IMR-90 (cell line): Measurements from ENCODE around the gene SRSF3. TPM values are rescaled to one million over a fixed set of nuclear protein-coding genes. Genes with fewer than 3 reads are reported as not detected.
A peak's percentile ranks its signal among the peaks of the same experiment; 100 is the strongest.

Source experiments
- ATAC-seq: fragments of 200-7000 bp; cut with Tn5 transposase; 2 replicates; pipeline ENCODE4 v1.9.1; 2020; ENCODE audit warnings: low read depth, mild to moderate bottlenecking, moderate library complexity
- BruUV-seq: library from RNA; stranded (reverse); fragments of 400-500 nt; replicated peaks from 2 replicates; lab custom pipeline; 2021; lab: Mats Ljungman, UMichigan
- CTCF ChIA-PET: fragments of 300-600 bp; formaldehyde crosslinking; extraction: SDS; loops from one replicate; lab custom pipeline; 2021; ENCODE audit warnings: antibody characterized with exemption; lab: Yijun Ruan, JAX
- POLR2A ChIA-PET: fragments of 300-600 bp; sonication (Branson Sonifier 250); formaldehyde crosslinking; loops from one replicate; lab custom pipeline; 2022; ENCODE audit warnings: antibody characterized with exemption; ENCODE audit not compliant: unreplicated experiment; lab: Charles Lee
- DNase-seq: peaks from one replicate; pipeline ENCODE4 v3.0.0; 2013
- H2AFZ ChIP-seq: replicated peaks from 2 replicates; pipeline ENCODE3; 2013; ENCODE audit warnings: low read length, mild to moderate bottlenecking; ENCODE audit not compliant: poor library complexity
- H2AK5ac ChIP-seq: 2 replicates; pipeline ENCODE4 v1.6.1; 2013; ENCODE audit warnings: low read depth, low read length, inconsistent platforms
- H2AK9ac ChIP-seq: replicated peaks from 2 replicates; pipeline ENCODE3; 2013; ENCODE audit warnings: mild to moderate bottlenecking, low read depth, low read length, moderate library complexity; ENCODE audit not compliant: poor library complexity
- H2BK120ac ChIP-seq: 2 replicates; pipeline ENCODE4 v1.6.1; 2013; ENCODE audit warnings: low read depth, low read length, inconsistent platforms
- H2BK15ac ChIP-seq: 3 replicates; pipeline ENCODE4 v1.6.1; 2013; ENCODE audit warnings: low read depth, low read length, inconsistent platforms
- H2BK20ac ChIP-seq: 2 replicates; pipeline ENCODE4 v1.6.1; 2013; ENCODE audit warnings: low read depth, mild to moderate bottlenecking, inconsistent platforms, low read length, moderate library complexity
- H2BK5ac ChIP-seq: 2 replicates; pipeline ENCODE4 v1.6.1; 2013; ENCODE audit warnings: mild to moderate bottlenecking, low read depth, low read length, inconsistent platforms; ENCODE audit not compliant: poor library complexity, severe bottlenecking
- H3K14ac ChIP-seq: replicated peaks from 2 replicates; pipeline ENCODE4 v1.6.1; 2013; ENCODE audit warnings: low read depth, low read length, inconsistent platforms
- H3K18ac ChIP-seq: 2 replicates; pipeline ENCODE4 v1.6.1; 2013; ENCODE audit warnings: low read depth, low read length, control low read depth
- H3K23ac ChIP-seq: 2 replicates; pipeline ENCODE4 v1.6.1; 2013; ENCODE audit warnings: low read depth, low read length, inconsistent platforms
- H3K27ac ChIP-seq: 2 replicates; pipeline ENCODE4 v1.5.1; 2013; ENCODE audit warnings: mild to moderate bottlenecking, control low read depth, low read length; ENCODE audit not compliant: insufficient read depth
- H3K27me3 ChIP-seq: 2 replicates; pipeline ENCODE4 v1.6.1; 2013; ENCODE audit warnings: low read length; ENCODE audit not compliant: control insufficient read depth, insufficient read depth
- H3K36me3 ChIP-seq: 2 replicates; pipeline ENCODE4 v1.6.1; 2013; ENCODE audit warnings: low read length, mixed read lengths; ENCODE audit not compliant: control insufficient read depth, insufficient read depth
- H3K4ac ChIP-seq: 2 replicates; pipeline ENCODE4 v1.6.1; 2013; ENCODE audit warnings: low read depth, low read length, inconsistent platforms
- H3K4me1 ChIP-seq: 2 replicates; pipeline ENCODE4 v1.6.1; 2013; ENCODE audit warnings: low read length, mixed read lengths; ENCODE audit not compliant: control insufficient read depth, insufficient read depth
- H3K4me2 ChIP-seq: 2 replicates; pipeline ENCODE4 v1.6.1; 2013; ENCODE audit warnings: low read depth, mild to moderate bottlenecking, control low read depth, low read length, moderate library complexity
- H3K4me3 ChIP-seq: 2 replicates; pipeline ENCODE4 v1.5.1; 2013; ENCODE audit warnings: low read depth, mild to moderate bottlenecking, control low read depth, low read length, moderate library complexity; ENCODE audit not compliant: insufficient read depth
- H3K56ac ChIP-seq: 2 replicates; pipeline ENCODE4 v1.6.1; 2013; ENCODE audit warnings: low read length, inconsistent platforms; ENCODE audit not compliant: insufficient read depth; ENCODE audit errors: extremely low read depth
- H3K79me1 ChIP-seq, 2 experiments: 2 replicates each; pipeline ENCODE4 v1.6.1; 2013; ENCODE audit warnings: low read length in 2 of 2, inconsistent platforms in 1 of 2, low read depth in 1 of 2
- H3K9ac ChIP-seq: 2 replicates; pipeline ENCODE4 v1.6.1; 2013; ENCODE audit warnings: low read depth, low read length, control low read depth
- H3K9me1 ChIP-seq: 2 replicates; pipeline ENCODE4 v1.6.1; 2013; ENCODE audit warnings: low read length, inconsistent platforms; ENCODE audit not compliant: insufficient read depth
- H3K9me3 ChIP-seq: 2 replicates; pipeline ENCODE4 v1.6.1; 2013; ENCODE audit warnings: low read length; ENCODE audit not compliant: control insufficient read depth, insufficient read depth
- H4K20me1 ChIP-seq: 2 replicates; pipeline ENCODE4 v1.6.1; 2013; ENCODE audit warnings: low read length, inconsistent platforms; ENCODE audit not compliant: insufficient read depth
- H4K5ac ChIP-seq: 2 replicates; pipeline ENCODE4 v1.6.1; 2013; ENCODE audit warnings: mild to moderate bottlenecking, low read depth, low read length, control low read depth
- H4K8ac ChIP-seq, 2 experiments: 2 replicates each; pipeline ENCODE4 v1.6.1; 2013; ENCODE audit warnings: low read depth in 2 of 2, low read length in 2 of 2, control low read depth in 1 of 2, inconsistent platforms in 1 of 2
- H4K91ac ChIP-seq: 2 replicates; pipeline ENCODE4 v1.6.1; 2013; ENCODE audit warnings: low read depth, low read length, inconsistent platforms; ENCODE audit not compliant: insufficient read depth
- CEBPB ChIP-seq: IDR thresholded peaks from 2 replicates; pipeline ENCODE4 v1.6.1; 2012; ENCODE audit warnings: low read depth, low read length, improper control_type of control experiment
- CTCF ChIP-seq: conservative IDR thresholded peaks from 2 replicates; pipeline ENCODE4 v1.5.1; 2012; ENCODE audit warnings: mild to moderate bottlenecking, low read depth, low read length, improper control_type of control experiment
- MAFK ChIP-seq: IDR thresholded peaks from 2 replicates; pipeline ENCODE4 v1.6.1; 2012; ENCODE audit warnings: low read depth, low read length, improper control_type of control experiment
- NFE2L2 ChIP-seq: fragments of 150-350 bp; IDR thresholded peaks from 2 replicates; pipeline ENCODE4 v1.6.1; 2016; ENCODE audit warnings: low read depth, mild to moderate bottlenecking, low read length
- POLR2A ChIP-seq: IDR thresholded peaks from 2 replicates; pipeline ENCODE4 v1.6.1; 2012; ENCODE audit warnings: mild to moderate bottlenecking, low read depth, low read length
- RCOR1 ChIP-seq: IDR thresholded peaks from 2 replicates; pipeline ENCODE4 v1.6.1; 2012; ENCODE audit warnings: mild to moderate bottlenecking, low read length, improper control_type of control experiment; ENCODE audit not compliant: insufficient replicate concordance
- SMC3 ChIP-seq: fragments of 150-350 bp; IDR thresholded peaks from 2 replicates; pipeline ENCODE4 v1.6.1; 2016; ENCODE audit warnings: low read depth, mild to moderate bottlenecking, antibody characterized with exemption, low read length, moderate library complexity
- WGBS, 2 experiments: methylation state at CpG; one replicate each; pipeline versions ENCODE4 v1.1.5 to v1.1.7; 2013; ENCODE audit warnings: missing lambda C conversion rate in 2 of 2; ENCODE audit not compliant: insufficient read length in 1 of 2; ENCODE audit errors: extremely low coverage in 2 of 2; 5-methylcytosine and 5-hydroxymethylcytosine counted together
- dilution Hi-C: fragments of 300-500 bp; cut with HindIII; formaldehyde crosslinking; loops from one replicate; pipeline ENCODE4 v1.14.3; 2018; ENCODE audit warnings: low sequenced_read_pairs; ENCODE audit not compliant: unreplicated experiment
- in situ Hi-C: fragments of 300-500 bp; cut with MboI; formaldehyde crosslinking; loops from 3 replicates; pipeline ENCODE4 v1.14.3; 2019; ENCODE audit warnings: low sequenced_read_pairs, inconsistent platforms, mixed read lengths
- intact Hi-C: fragments of 100-400 bp; cut with micrococcal nuclease; formaldehyde crosslinking; loops from 2 replicates; pipeline ENCODE4 v1.10.0; 2022
- polyA plus RNA-seq, 3 experiments: library from polyadenylated mRNA; depleted of rRNA; stranded (reverse); fragments of >200 nt; gene quantifications; 2 replicates each; pipeline ENCODE4 v1.2.3, GENCODE V29; 2012; ENCODE audit warnings: low replicate concordance in 1 of 3
- total RNA-seq: library from RNA; depleted of rRNA; stranded (reverse); fragments of >200 nt; gene quantifications from 2 replicates; pipeline ENCODE4 v1.2.3, GENCODE V29; 2012
- TF ChIP-seq, protein P1 (sequence below): fragments of 150-350 bp; IDR thresholded peaks from 2 replicates; pipeline ENCODE4 v1.6.1; 2016; ENCODE audit warnings: low read depth, mild to moderate bottlenecking, low read length, moderate library complexity, borderline replicate concordance

SRSF3 gene
- total and polyA plus RNA-seq, 2 of the 4 experiments (the other 2 are of a cell fraction), result 237 to 297 TPM

DNA sequence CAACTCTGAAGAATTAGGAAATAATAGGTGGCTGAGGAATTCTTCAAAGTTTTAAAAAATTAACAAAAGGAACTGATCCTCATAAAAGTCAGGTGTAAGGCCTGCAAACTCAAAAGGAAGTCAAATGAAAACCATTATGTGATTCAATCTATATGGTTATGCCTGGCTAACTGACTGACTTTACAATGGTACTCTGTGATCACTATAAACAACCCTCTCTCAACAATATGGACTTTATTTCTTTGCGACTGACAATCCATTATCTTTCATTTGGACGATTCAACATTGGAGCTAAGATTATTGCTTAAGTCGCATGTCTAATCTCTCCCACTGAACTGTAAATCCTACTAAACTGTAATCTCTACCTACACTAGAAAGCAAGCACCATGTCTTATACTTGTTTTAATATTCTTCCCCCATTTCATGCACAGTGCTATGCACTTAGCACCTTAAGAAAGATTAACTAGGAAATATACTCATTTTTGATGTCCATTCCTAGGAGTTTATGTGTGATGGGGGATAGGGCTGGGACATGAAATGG, 48.3 kb upstream of the SRSF3 start:
- peak overlapping the region; percentile 98 for H3K23ac ChIP-seq
- BruUV-seq, result no TSS peak
- H3K4me3 ChIP-seq, result peak overlapping the region; percentile 97
- H2BK5ac ChIP-seq, result peak overlapping the region; percentile 94
- H3K4me1 ChIP-seq, result peaks cover 6% of the 10 kb centered on the region; the same call in 1 of the 2 replicates
- peak overlapping the region; percentile 59; the same call in 1 of the 2 replicates for H2BK120ac ChIP-seq
- H3K9me3 ChIP-seq, result no peaks in the 10 kb centered on the region
- no peak overlapping the region for H2AFZ ChIP-seq
- no peak overlapping the region for H4K5ac ChIP-seq
- no peaks in the 10 kb centered on the region for H3K27me3 ChIP-seq
- peak overlapping the region; percentile 98 for H3K9ac ChIP-seq
- CTCF ChIA-PET, result interaction anchor here (1.2 kb wide), 1 partner anchor 33 kb away, joined by 3 read pairs; no protein-coding TSS in a partner anchor
- H2BK15ac ChIP-seq, result no peak overlapping the region
- peak overlapping the region; percentile 98 for H3K27ac ChIP-seq
- peak overlapping the region; percentile 97 for H2AK9ac ChIP-seq
- peaks cover 24% of the 10 kb centered on the region; the same call in 1 of the 2 replicates for H4K20me1 ChIP-seq
- intact Hi-C loops, result loop anchor here (1.0 kb wide), 1 partner anchor 50 kb away; no protein-coding TSS in a partner anchor
- TF ChIP-seq MAFK (no peak), CEBPB (0 out of 2 replicates have a peak, but pooled peaks have one; percentile 38), CTCF (no peak), POLR2A (no peak), RCOR1 (no peak), SMC3 (no peak), NFE2L2 (no peak)
- TF ChIP-seq, protein P1, sequence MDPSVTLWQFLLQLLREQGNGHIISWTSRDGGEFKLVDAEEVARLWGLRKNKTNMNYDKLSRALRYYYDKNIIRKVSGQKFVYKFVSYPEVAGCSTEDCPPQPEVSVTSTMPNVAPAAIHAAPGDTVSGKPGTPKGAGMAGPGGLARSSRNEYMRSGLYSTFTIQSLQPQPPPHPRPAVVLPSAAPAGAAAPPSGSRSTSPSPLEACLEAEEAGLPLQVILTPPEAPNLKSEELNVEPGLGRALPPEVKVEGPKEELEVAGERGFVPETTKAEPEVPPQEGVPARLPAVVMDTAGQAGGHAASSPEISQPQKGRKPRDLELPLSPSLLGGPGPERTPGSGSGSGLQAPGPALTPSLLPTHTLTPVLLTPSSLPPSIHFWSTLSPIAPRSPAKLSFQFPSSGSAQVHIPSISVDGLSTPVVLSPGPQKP, result no peak
- peak overlapping the region; percentile 95 for H3K4ac ChIP-seq
- H3K18ac ChIP-seq, result no peak overlapping the region
- peak overlapping the region; percentile 99 for H3K4me2 ChIP-seq
- no peak for DNase-seq
- H3K36me3 ChIP-seq, result 0 out of 2 replicates have a peak, but pooled peaks cover 1% of the 10 kb centered on the region
- peaks cover 2 to 58% of the 10 kb centered on the region in 2 experiments; a peak in 2 of 4 replicates for H3K79me1 ChIP-seq
- no peak overlapping the region for H2BK20ac ChIP-seq
- WGBS, 2 experiments, result 40% methylated on average over 2 of the region's 3 CpGs; no CpG with 5 or more reads in 1 of the 2 experiments
- peak overlapping the region in 1 of 2 experiments; percentile 38; a peak in 1 of 4 replicates for H4K8ac ChIP-seq
- ATAC-seq, result no peak
- peak overlapping the region; percentile 99 for H3K14ac ChIP-seq
- peak overlapping the region; percentile 40; the same call in 1 of the 2 replicates for H3K56ac ChIP-seq
- no peak overlapping the region for H4K91ac ChIP-seq
- no peak overlapping the region for H2AK5ac ChIP-seq
- dilution Hi-C loops, result no loop called here
- in situ Hi-C loops, result loop anchor here (5.0 kb wide), 1 partner anchor 46 kb away; the partner anchor contains the start of gene SRSF3
- POLR2A ChIA-PET, result interaction anchor here (0.6 to 1.0 kb wide), 3 partner anchors 50 to 63 kb away, joined by 3 to 10 read pairs (median 3); no protein-coding TSS in a partner anchor
- H3K9me1 ChIP-seq, result no peaks in the 10 kb centered on the region
